NT2/D1 (cell line): ENCODE data around the gene SPPL2C.

Experiments used
- YY1 ChIP-seq: IDR thresholded peaks from 2 replicates; pipeline ENCODE4 v1.6.1; 2011; ENCODE audit not compliant: insufficient read length, insufficient read depth
- ZNF274 ChIP-seq: IDR thresholded peaks from 2 replicates; pipeline ENCODE4 v1.6.1; 2011; ENCODE audit warnings: mild to moderate bottlenecking, low read depth, low read length

GRCh38 chr17:45893725-45894021 lies 49.0 kb downstream of the SPPL2C start:
- TF ChIP-seq YY1 (no peak), ZNF274 (no peak)
